COR-L47 (cell line): ENCODE results near the gene TRA2B.

Source experiments
- DNase-seq: peaks from one replicate; lab custom pipeline; 2025; lab: John Stamatoyannopoulos, UW

Gene TRA2B

DNA sequence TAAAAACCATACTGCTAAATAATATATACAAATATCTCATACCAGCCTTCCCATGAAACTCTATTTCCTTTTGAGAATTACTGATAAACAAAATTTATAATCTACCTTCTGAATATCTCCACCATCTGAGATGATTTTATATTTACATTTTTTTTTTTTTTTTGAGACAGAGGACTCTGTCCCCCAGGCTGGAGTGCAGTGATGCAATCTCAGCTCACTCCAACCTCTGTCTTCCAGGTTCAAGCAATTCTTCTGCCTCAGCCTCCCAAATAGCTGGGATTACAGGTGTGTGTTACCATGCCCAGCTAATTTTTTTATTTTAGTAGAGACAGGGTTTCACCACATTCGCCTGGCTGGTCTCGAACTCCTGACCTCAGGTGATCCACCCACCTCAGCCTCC is 70.2 kb downstream of the TRA2B start:
- DNase-seq = no peak

DNA sequence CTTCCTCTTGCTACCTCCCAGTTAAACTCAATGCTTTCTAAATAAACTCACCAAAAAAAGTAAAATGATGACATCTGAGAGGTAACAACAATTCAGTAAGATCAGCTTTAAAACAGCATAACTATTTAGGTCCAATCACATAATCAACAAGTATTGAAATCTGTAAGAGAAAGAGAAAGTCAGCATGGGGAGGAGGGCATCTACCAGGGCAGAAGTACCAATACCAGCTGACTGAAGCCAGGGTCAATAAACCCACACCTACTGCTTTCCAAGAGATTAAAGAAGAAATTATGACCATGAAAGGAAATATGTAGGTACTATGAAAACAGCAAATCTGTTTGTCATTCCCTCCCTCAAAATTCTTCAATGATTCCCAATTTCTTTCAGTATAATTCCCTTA is 70.8 kb downstream of the TRA2B start:
- DNase-seq = no peak

DNA sequence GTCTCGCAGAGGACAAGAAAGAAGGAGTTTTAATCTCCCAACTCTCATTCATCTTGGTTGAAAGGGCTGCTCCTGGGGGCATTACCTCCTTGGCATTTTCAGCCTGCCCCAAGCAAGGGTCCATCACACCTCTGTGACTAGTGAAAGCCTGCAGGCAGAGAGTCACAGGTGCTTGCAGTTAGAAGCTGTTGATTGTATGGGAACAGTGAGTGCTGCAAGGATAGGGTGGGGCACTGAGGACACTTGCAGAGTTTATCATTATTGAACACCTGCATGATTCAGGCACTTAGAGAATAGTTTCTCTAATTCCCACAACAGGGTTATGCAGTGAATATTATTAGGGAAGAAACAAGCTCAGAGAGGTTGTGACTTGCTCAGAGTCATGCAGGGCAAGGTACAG is 71.3 kb downstream of the TRA2B start:
- no peak for DNase-seq
